PC-3 (cell line): ENCODE data around the gene AMMECR1L. TPM values are rescaled to one million over a fixed set of nuclear protein-coding genes. Genes with fewer than 3 reads are reported as not detected.
A peak's percentile ranks its signal among the peaks of the same experiment; 100 is the strongest.

Source experiments
- ATAC-seq: fragments of 200-7000 bp; cut with Tn5 transposase; 2 replicates; pipeline ENCODE4 v1.9.1; 2020; ENCODE audit warnings: mild to moderate bottlenecking, moderate library complexity
- BruUV-seq: library from RNA; stranded (reverse); fragments of 400-500 nt; replicated peaks from 2 replicates; lab custom pipeline; 2021; lab: Mats Ljungman, UMichigan
- CTCF ChIA-PET: fragments of 300-600 bp; sonication (Branson Sonifier 250); formaldehyde crosslinking; loops from one replicate; lab custom pipeline; 2022; ENCODE audit warnings: antibody characterized with exemption; lab: Charles Lee
- POLR2A ChIA-PET: fragments of 300-600 bp; sonication (Branson Sonifier 250); formaldehyde crosslinking; loops from one replicate; lab custom pipeline; 2022; ENCODE audit warnings: antibody characterized with exemption; ENCODE audit not compliant: unreplicated experiment; lab: Charles Lee
- DNase-seq: peaks from one replicate; pipeline ENCODE4 v3.0.0-alpha.2; 2015
- H2AFZ ChIP-seq: fragments of 300-600 bp; sonication (generic); 2 replicates; pipeline ENCODE4 v1.6.0; 2016; ENCODE audit warnings: antibody characterized with exemption, low read length
- H3F3A ChIP-seq: fragments of 300-600 bp; sonication (generic); one replicate; pipeline ENCODE4 v1.6.0; 2017; ENCODE audit warnings: antibody characterized with exemption, low read length, control low read depth, mild to moderate bottlenecking; ENCODE audit not compliant: unreplicated experiment
- H3K27ac ChIP-seq: fragments of 300-600 bp; sonication (generic); 2 replicates; pipeline ENCODE4 v1.5.1; 2016; ENCODE audit warnings: mild to moderate bottlenecking, low read length
- H3K27me3 ChIP-seq: fragments of 300-600 bp; sonication (generic); 2 replicates; pipeline ENCODE4 v1.6.1; 2016; ENCODE audit warnings: low read length, mixed read lengths
- H3K36me3 ChIP-seq: fragments of 300-600 bp; sonication (generic); 2 replicates; pipeline ENCODE4 v1.6.1; 2016; ENCODE audit warnings: low read depth, mixed run types, low read length, mixed read lengths
- H3K4me1 ChIP-seq: fragments of 300-600 bp; sonication (generic); 2 replicates; pipeline ENCODE4 v1.5.1; 2016; ENCODE audit warnings: low read length; ENCODE audit not compliant: insufficient read depth
- H3K4me2 ChIP-seq: fragments of 300-600 bp; sonication (generic); 2 replicates; pipeline ENCODE4 v1.6.0; 2016; ENCODE audit warnings: low read length
- H3K4me3 ChIP-seq: fragments of 300-600 bp; sonication (generic); 2 replicates; pipeline ENCODE4 v1.5.1; 2016; ENCODE audit warnings: mild to moderate bottlenecking, low read length, mixed read lengths
- H3K79me2 ChIP-seq: fragments of 300-600 bp; sonication (generic); 2 replicates; pipeline ENCODE4 v1.6.1; 2017; ENCODE audit warnings: low read length, mixed read lengths
- H3K9ac ChIP-seq: fragments of 300-600 bp; sonication (generic); 2 replicates; pipeline ENCODE4 v1.6.0; 2016; ENCODE audit warnings: mild to moderate bottlenecking, low read length
- H3K9me2 ChIP-seq: fragments of 300-600 bp; sonication (generic); replicated peaks from 2 replicates; pipeline ENCODE4 v1.6.1; 2016; ENCODE audit warnings: mixed run types, low read length, mixed read lengths
- H3K9me3 ChIP-seq: fragments of 300-600 bp; sonication (generic); 2 replicates; pipeline ENCODE4 v1.6.1; 2016; ENCODE audit warnings: low read length, mixed read lengths
- H4K20me1 ChIP-seq: fragments of 300-600 bp; sonication (generic); 2 replicates; pipeline ENCODE4 v1.6.1; 2016; ENCODE audit warnings: low read length, mixed read lengths
- EZH2 ChIP-seq: fragments of 300-600 bp; sonication (generic); IDR thresholded peaks from one replicate; pipeline ENCODE4 v1.6.1; 2017; ENCODE audit warnings: antibody characterized with exemption, mild to moderate bottlenecking, low read length; ENCODE audit not compliant: unreplicated experiment
- EZH2phosphoT487 ChIP-seq: fragments of 300-600 bp; sonication (generic); IDR thresholded peaks from 2 replicates; pipeline ENCODE4 v1.6.1; 2018; ENCODE audit warnings: mild to moderate bottlenecking, antibody characterized with exemption, low read length, borderline replicate concordance
- intact Hi-C: fragments of 100-400 bp; cut with micrococcal nuclease; formaldehyde crosslinking; loops from 2 replicates; pipeline ENCODE4 v1.9.0; 2023
- total RNA-seq: library from RNA; depleted of rRNA; stranded (reverse); fragments of >200 nt; gene quantifications from 2 replicates; pipeline ENCODE4 v1.2.3, GENCODE V29; 2014
- TF ChIP-seq, protein P1 (sequence below): fragments of 300-600 bp; sonication (generic); conservative IDR thresholded peaks from 2 replicates; pipeline ENCODE4 v1.5.1; 2017; ENCODE audit warnings: antibody characterized with exemption, low read depth, mild to moderate bottlenecking, low read length

The AMMECR1L gene
- total RNA-seq, 1 experiment from 2014 or later, result 10.9 TPM

DNA sequence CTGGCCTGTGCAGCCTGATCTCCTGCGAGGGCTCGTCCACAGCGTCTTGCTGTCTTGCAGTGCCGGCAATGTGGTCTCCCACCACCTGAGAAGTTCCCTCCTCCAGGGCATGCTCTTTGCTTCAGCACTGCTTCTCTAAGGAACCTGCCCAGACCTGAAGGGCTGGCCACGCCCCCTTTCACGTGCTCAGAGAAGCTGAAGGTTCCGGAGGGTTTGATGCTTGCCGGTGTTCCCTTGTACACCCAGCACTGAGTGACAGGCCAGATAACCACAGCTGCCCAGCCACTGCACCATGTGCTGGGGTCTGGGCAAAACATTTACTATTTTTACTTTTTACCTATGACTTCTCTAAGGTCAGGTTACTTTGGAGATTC, 26.1 kb downstream of the AMMECR1L start:
- CTCF ChIA-PET, result no interaction called here
- BruUV-seq, result no TSS peak
- peaks cover 32% of the 10 kb centered on the region for H3K79me2 ChIP-seq
- H3K4me3 ChIP-seq, result no peak overlapping the region
- H3K4me1 ChIP-seq, result peaks cover 14% of the 10 kb centered on the region
- no peaks in the 10 kb centered on the region for H3K9me3 ChIP-seq
- H3K27me3 ChIP-seq, result no peaks in the 10 kb centered on the region
- no peak overlapping the region for H3K9ac ChIP-seq
- H3K36me3 ChIP-seq, result peaks cover 17% of the 10 kb centered on the region
- H3K27ac ChIP-seq, result no peak overlapping the region
- peak overlapping the region; percentile 84 for H3K4me2 ChIP-seq
- H4K20me1 ChIP-seq, result 0 out of 2 replicates have a peak, but pooled peaks cover 8% of the 10 kb centered on the region
- ATAC-seq, result peak; percentile 4; the same call in 1 of the 2 replicates
- H3K9me2 ChIP-seq, result no peaks in the 10 kb centered on the region
- 0 out of 2 replicates have a peak overlapping the region, but pooled peaks have one; percentile 27 for H2AFZ ChIP-seq
- TF ChIP-seq EZH2phosphoT487 (no peak), EZH2 (no peak)
- TF ChIP-seq, protein P1, sequence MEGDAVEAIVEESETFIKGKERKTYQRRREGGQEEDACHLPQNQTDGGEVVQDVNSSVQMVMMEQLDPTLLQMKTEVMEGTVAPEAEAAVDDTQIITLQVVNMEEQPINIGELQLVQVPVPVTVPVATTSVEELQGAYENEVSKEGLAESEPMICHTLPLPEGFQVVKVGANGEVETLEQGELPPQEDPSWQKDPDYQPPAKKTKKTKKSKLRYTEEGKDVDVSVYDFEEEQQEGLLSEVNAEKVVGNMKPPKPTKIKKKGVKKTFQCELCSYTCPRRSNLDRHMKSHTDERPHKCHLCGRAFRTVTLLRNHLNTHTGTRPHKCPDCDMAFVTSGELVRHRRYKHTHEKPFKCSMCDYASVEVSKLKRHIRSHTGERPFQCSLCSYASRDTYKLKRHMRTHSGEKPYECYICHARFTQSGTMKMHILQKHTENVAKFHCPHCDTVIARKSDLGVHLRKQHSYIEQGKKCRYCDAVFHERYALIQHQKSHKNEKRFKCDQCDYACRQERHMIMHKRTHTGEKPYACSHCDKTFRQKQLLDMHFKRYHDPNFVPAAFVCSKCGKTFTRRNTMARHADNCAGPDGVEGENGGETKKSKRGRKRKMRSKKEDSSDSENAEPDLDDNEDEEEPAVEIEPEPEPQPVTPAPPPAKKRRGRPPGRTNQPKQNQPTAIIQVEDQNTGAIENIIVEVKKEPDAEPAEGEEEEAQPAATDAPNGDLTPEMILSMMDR, result no peak
- POLR2A ChIA-PET, result no interaction called here
- DNase-seq, result peak; percentile 57
- H3F3A ChIP-seq, result peaks cover 9% of the 10 kb centered on the region
- intact Hi-C loops, result loop anchor here (10.0 kb wide), 1 partner anchor 85 kb away; no protein-coding TSS in a partner anchor

GRCh38 chr2:127857265-127857808, 28.4 kb downstream of the AMMECR1L start:
- Histone ChIP-seq H3K9me3 (no peaks in the 10 kb centered on the region), H3K9me2 (no peaks in the 10 kb centered on the region), H3K79me2 (peaks cover 56% of the 10 kb centered on the region), H3F3A (peaks cover 9% of the 10 kb centered on the region), H3K4me3 (peak overlapping the region; percentile 90), H4K20me1 (peaks cover 21% of the 10 kb centered on the region; the same call in 1 of the 2 replicates), H3K27ac (peak overlapping the region; percentile 32), H3K9ac (peak overlapping the region; percentile 91), H3K4me2 (peak overlapping the region; percentile 90), H3K27me3 (no peaks in the 10 kb centered on the region), H3K36me3 (peaks cover 15% of the 10 kb centered on the region), H2AFZ (peak overlapping the region; percentile 63), H3K4me1 (peaks cover 14% of the 10 kb centered on the region)
- BruUV-seq, result TSS peak; percentile 74
- no peak for DNase-seq
- intact Hi-C loops, result loop anchor here (10.0 kb wide), 1 partner anchor 83 kb away; no protein-coding TSS in a partner anchor
- ChIA-PET CTCF (no interaction called here), POLR2A (no interaction called here)
- ATAC-seq, result peak; percentile 3; the same call in 1 of the 2 replicates
- no peak for TF ChIP-seq EZH2
- no peak for TF ChIP-seq EZH2phosphoT487
- TF ChIP-seq, protein P1, result no peak

DNA sequence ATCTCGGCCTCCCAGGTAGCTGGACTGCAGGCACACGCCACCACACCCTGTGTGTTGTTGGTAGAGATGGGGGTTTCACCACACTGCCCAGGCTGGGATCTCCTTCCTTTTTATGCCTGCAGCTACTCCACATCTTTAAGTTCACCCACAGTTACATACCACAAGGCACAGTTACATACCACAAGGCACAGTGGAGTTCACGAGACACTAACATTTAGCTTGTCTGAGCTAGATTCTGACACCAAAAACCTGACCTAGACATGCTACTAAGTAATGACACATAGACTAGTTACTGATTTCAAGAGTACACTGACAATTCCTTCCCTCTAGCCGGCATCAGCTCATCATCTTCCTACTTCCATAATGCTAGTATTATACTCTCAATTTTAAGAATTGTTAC, 32.1 kb downstream of the AMMECR1L start:
- no peaks in the 10 kb centered on the region for H3K9me2 ChIP-seq
- no peak overlapping the region for H3K27ac ChIP-seq
- peaks cover 21% of the 10 kb centered on the region; the same call in 1 of the 2 replicates for H4K20me1 ChIP-seq
- no peak overlapping the region for H2AFZ ChIP-seq
- H3K79me2 ChIP-seq, result peaks cover 68% of the 10 kb centered on the region
- ChIA-PET CTCF (interaction anchor here (0.6 kb wide), 1 partner anchor 74 kb away, joined by 3 read pairs; no protein-coding TSS in a partner anchor), POLR2A (interaction anchor here (0.7 kb wide), 1 partner anchor 110 kb away, joined by 3 read pairs; no protein-coding TSS in a partner anchor)
- ATAC-seq (no peak), DNase-seq (no peak)
- H3K4me1 ChIP-seq, result peaks cover 14% of the 10 kb centered on the region
- TF ChIP-seq, protein P1, result no peak
- TF ChIP-seq EZH2 (no peak), EZH2phosphoT487 (no peak)
- H3K4me2 ChIP-seq, result no peak overlapping the region
- no TSS peak for BruUV-seq
- H3K4me3 ChIP-seq, result no peak overlapping the region
- no peaks in the 10 kb centered on the region for H3F3A ChIP-seq
- no peaks in the 10 kb centered on the region for H3K9me3 ChIP-seq
- peaks cover 40% of the 10 kb centered on the region for H3K36me3 ChIP-seq
- intact Hi-C loops, result loop anchor here (10.0 kb wide), 1 partner anchor 79 kb away; no protein-coding TSS in a partner anchor
- H3K9ac ChIP-seq, result no peak overlapping the region
- H3K27me3 ChIP-seq, result no peaks in the 10 kb centered on the region
